OCI-M2 (cell line): Measurements from ENCODE around the gene AKAP11.

ENCODE experiments used
- DNase-seq: peaks from one replicate; lab custom pipeline; 2025; ENCODE audit not compliant: unreplicated experiment; lab: John Stamatoyannopoulos, UW

AKAP11 gene

DNA sequence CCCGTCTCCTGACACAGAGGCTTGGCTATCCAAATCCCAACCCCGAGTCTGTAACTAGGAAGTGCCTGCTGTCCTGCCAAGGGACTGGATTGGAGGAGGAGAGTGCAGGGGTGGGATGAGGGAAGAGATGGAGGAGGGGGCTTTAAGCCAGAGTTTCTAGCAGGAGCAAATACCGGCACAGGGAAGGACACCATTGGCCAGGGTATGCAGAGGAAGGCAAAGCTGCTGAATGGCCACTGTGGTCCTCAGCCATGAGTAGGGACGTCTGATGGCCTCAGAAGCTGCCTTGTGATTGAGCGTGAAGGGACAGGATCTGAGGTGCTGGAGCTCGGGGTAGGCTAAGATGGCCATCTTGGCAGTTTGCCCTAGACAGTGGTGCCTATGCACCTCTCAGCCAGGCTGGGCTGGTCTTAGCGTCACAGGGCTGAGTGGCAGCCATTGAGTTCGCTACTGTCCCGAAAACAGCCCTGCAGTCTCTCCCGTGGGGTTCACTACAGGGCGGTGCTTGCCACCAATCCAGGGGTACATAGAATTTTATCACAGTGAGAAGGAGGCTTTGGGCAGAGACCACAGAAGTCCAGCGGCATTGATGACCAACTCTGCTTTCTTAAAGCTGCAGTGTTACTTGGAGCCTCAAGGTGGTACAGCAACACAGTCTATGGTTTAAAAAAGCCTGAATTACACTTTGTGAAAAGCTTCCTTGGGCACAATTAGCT, 61.8 kb downstream of the AKAP11 start:
- no peak for DNase-seq

DNA sequence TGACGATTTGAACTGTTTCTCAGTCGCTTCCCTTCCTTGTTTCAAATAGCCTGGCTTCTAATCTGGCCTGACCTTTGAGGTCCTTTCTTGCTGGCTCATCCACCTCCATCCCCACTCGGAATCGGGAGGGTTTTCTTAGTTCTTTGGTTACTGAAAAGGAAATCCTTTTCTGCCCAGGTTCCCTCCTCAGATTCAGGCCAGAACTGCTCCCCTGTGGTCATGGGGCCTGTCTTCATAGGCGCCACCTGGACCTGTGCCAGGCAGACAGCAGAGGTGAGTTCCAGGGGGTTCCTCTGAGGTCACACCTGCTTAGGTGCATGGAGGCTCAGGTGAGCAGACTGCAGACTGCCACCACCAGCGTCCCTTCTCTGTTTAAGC, 62.4 kb downstream of the AKAP11 start:
- no peak for DNase-seq

DNA sequence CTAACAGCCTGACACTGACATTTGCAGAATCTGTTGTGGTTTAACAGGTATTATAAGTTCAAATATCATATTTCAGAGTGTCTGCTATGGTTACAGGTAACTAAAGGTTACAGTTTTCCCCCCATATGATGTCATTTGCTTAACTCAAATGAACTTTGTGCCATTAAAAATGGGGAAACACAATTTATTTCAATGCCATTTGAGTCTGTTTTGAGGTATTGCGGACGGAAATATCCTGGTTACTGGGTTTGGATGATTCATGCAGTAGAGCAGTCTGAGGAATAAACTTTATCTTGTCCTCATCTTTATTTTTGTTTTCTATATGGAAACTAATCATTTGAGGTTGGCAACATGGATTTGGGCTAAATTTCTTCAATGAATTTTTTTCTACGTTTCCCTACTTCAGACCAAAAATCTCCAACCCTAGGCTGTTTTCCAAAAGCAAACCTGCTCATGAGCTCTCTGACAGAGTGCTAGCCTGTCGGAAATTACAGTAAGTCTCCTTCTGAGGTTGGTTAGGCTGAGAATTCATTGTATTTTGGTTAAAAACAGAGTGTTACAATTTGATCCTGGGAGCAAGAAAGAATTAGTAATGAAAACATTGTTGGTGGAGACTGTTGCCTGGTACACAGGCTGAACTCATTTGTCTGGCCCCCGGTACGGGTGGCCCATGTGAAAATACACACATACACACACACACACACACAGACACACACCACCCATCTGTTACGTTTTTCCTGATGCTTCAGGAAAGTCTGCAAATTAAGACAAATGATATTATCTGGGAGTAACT, 66.1 kb downstream of the AKAP11 start:
- no peak for DNase-seq

DNA sequence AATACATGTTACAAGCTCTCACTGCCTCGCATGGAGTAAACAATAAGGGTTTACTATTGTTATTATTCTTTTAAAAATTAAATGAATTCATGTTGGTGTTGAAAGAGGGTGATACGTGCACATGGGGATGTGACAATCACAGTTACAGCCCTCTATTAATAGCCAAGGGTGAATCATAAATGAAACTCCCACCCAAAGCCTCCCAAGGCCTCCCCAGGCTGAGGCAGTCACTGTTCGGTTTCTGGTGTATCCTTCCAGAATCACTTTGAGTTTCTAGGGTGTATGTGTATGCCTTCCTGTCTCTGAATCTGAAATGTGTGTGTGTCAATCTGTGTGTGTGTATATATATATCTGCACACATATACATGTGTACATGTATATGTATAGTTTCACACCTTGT, 73.4 kb downstream of the AKAP11 start:
- no peak for DNase-seq

DNA sequence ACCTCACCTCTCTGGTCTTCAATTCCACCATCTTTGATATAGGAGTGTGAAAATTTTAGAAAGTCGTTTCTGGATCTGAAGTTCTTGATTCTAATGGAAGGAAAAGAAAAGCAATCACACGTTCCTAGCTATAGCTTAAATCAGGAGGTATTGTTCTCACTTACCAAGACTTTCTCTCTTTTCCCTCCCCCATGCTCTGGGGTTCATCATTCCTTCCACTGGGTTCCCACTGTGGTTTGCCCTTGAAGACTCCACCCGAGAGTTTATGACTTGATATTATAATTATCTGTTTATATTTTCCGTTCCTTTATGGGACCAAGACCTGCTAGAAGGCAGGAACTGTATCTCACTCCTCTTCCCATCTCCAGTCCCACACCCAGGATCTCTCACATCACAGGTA, 76.6 kb downstream of the AKAP11 start:
- DNase-seq, result no peak

DNA sequence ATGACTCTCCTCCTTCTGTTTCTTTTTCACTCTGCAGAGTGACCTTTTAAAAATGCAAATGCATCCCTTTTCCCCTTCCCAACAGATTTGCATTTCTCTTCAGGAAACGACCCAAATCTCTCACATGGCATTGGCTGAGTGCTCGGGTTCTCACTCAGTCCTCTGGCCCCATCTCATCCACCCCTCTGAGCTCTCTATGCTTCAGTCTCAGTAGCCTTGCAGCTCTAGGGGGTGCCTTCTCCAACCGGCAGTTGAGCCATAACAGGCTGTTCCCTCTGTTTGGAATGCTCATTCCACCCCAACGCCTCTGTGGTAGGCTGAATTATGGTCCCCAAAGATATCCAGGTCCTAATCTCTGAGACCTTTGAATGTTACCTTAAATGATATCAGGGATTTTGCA, 78.2 kb downstream of the AKAP11 start:
- DNase-seq, result no peak

DNA sequence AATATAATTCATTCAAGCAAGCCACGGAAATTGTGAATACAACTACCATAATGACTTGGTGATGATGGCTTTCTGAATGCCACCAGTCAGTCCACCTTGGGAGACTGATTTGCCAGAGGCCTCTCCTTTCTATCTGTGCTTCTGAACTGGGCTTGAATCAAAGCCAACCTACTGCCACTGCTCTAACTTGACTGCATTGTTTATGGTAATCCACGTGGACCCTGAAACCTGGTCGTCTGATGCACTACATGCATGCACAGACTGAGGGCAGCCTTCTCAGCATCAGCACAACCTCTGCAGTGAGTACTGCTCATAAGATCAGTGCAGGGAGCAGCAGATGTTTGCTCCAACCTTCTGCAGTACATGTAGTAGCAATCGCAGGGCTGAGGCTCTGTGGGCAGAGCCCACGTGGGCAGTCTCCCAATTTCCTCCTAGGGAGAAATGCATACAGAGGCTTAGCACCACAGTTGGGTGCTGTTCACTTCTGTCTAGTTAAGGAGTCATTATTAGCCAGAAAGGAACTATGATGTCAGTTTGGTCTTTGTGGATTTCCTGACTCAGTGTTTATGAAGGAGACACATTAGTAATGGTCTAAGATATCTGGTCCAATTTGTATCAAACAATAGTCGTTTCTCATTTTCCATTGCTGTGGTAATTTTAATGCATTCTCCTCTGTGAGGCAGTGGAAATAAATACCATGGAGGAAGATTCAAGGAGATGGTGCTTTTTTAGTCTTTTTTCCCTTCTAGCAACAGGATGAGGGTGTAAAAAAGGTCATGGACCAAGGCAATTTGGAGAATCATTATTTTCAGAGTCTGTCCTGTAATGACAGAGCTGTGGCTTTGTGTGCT, 82.5 kb downstream of the AKAP11 start:
- no peak for DNase-seq

DNA sequence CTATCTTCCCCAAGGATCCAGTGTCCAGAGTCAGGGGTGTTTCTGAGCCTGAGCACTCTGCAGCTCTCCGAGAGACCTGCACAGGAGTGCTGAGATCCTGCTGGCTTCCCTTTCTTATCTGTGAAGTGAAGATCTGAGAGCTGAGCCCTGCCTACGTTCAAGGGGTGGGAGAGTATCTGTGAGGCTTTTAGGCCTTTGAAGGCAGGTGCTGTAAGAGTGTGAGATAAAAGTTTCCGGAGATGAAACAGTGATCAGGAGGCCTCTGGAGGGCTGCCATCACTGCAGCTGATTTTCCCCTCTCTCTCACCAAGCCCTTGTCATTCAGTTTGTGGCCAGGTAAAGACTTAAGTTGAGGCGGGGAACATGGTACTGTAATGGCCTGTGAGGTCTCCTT, 83.1 kb downstream of the AKAP11 start:
- DNase-seq, result no peak

DNA sequence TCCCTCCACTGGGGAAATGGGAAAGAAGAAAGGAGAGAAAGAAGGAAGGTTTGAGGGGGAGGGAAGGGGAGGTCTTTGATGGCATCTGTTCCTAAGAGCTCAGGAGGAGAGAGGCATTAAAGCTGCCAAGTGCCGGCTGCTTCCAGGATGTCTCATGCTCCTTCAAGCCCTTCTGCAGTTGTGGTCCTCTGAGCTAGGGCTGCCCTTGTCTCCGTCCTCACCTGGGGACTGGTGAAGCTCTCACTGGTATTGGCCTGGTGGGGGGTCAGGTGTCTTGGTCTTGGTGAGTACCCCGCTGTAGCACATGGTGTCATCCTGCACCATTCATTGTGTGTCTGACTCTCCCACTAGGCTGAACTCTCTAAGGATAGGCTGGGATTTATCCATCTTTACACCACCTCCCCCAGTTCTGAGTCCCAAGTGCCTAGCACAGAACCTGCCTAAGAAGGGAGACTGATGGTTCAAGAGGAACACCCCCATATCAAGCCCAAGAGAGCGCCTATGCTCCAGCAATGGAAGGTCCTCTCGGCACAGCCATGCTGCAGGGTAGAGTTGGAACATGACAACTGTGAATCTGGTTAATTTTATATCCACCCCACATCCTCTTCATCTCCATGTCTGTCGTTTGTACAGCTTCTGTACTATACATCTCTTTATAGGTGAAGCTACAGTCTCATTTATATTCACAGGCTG, 83.7 kb downstream of the AKAP11 start:
- DNase-seq, result no peak

DNA sequence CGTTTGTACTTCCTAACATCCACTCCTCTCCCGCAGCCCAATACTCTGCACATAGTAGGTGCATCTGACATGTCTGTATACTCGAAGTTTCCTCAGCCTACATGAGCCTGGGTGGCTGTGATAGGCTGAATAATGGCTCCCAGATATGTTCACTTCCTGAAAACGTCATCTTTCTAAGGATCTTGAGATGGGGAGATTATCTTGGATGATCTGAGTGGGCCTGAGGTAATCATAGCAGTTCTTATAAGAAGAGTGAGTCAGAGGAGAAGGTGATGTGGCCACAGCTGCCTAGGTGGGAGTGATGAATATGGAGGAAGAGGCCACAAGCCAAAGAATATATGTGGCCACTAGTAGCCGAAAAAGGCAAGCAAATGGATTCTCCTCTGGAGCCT, 84.2 kb downstream of the AKAP11 start:
- DNase-seq, result no peak

DNA sequence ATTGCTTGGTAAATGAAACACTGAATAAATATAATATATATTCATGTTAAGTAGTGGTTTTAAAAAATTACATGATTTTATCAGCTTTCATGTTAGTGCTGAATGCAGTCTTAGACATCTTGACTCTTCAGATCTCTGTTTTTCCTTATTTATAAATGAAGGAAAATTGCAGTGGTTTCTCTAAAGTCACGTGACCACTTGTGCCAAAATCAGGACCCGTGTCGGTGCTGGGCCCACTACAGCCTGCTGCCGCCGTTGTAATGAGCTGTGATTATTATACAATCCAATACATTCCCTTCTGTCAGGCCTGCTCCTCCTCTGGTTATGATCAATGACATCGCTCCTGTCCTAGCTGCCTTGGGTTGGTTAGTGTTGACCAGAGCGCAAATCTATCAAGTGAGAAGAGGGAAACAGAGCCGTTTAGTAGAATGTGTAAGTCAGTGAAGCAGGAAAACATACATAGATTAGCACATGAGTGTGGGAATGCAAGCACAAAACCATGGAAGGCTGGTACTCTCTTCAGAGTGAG, 88.2 kb downstream of the AKAP11 start:
- no peak for DNase-seq

DNA sequence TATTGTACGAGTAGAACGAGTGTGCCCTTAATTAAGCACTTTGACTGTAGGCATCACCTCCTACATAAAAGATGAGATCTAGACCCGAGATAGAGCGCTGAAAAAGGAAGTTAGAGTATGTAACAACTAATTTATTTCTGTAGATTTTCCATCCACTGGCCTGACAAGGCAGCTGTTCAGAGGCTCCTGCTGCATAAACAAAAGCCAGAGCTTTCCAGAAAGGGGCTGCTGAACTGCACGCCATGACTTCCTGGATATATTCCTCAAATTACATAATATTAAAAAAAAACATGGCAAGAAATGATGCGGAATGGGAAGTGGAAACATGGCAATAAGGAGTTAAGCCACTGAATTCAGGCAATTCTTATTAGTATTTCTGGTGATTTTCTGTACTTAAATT, 89.7 kb downstream of the AKAP11 start:
- no peak for DNase-seq

DNA sequence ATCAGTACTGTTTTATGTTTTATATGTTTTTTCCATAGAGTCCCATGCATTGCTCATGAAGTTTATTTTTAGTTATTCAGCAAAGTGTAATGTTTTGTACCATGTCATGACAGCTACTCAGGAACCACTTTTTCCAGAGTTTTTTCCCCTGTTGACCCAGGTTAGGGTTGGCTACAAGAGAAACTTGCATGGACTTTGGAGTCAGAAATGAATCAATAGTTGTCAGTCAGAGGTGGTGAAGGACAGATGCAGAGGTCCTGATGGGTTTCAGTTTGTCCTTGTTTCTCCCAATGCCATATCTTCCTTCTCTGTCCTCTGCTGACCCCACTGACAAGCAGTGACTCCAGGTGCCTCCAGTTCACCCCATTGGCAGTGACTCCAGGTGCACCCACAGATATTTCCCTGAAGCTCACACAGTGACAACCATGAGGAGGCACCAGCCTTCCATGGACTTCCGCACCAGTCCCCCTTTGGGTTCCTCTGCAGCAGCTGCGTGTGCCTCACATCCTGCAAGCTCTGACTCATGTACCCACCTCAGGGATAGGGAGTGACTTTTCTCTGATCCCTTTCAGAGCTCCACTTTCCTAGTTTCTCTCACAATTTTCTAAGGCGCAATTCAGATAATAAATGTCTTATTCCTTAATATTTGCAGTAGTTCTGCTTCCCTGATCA, 92.1 kb downstream of the AKAP11 start:
- DNase-seq, result no peak

DNA sequence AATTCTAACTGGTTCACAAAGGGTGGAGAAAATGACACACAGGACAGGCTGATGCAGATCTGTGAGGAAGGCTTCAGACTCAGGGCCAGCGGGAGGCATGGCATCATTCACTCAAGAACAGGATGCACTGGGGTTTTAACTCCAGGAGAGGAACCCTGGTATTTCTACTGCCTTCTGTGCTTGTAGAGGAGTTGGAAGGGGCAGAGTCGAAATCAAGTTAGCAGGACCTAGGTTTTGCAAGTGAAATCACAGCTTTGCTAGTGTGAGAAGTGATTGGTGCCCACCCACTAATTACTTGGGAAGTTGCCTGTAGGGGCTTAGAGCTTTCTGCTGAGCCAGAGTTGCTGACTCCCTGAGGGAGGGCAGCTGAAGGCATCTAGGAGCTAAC, 92.7 kb downstream of the AKAP11 start:
- no peak for DNase-seq

DNA sequence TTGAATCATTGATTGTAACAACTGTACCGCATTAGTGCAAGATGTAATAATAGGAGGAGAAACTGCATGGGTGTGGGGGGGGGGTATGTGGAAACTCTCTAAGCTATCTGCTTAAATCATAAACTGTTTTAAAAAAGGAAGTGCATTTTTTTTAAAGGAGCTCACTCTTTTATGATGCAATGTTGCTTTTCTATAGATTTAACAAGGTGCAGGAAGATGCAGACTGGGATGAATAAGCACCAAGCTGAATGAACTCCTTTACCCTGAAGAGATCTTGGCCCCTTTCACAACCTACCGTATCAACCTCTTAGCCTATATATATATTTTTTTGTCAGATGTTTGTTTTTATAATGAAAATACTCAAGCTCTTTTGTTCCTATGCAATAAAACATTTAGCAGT, 95.9 kb downstream of the AKAP11 start:
- no peak for DNase-seq

DNA sequence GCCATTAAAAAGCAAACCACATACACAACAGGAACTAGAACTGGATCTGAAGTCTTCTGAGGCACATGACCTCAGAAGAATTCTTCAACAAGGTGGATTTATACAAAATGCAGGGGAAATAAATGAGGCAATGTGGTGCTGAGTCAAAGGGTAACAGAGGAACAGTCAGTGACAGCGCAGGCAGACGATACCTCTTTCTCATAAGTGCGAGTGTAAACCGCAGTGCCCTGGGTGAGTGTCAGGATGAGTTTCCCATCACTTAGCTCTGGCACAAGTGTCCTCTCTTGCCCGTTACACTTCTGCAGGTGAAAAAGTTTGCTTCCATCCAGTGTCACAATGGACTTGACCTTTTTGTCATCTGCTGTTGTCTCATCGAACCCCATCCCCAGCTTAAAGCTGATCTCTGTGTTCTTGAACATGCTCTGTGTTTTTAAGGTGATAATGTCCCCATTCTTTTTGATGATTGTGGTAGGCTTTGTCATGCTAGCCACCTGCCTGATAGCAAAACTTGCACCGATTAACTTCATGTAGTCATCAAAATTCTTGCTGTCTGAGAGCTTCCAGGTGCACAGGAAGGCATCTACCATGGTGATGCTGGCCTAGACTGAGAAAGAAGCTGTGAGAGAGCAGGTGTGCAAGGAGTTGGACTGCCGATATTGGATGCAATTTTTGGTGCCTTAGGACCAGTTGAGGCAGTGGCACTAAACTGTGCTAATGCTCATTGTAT, 97.3 kb downstream of the AKAP11 start:
- no peak for DNase-seq

DNA sequence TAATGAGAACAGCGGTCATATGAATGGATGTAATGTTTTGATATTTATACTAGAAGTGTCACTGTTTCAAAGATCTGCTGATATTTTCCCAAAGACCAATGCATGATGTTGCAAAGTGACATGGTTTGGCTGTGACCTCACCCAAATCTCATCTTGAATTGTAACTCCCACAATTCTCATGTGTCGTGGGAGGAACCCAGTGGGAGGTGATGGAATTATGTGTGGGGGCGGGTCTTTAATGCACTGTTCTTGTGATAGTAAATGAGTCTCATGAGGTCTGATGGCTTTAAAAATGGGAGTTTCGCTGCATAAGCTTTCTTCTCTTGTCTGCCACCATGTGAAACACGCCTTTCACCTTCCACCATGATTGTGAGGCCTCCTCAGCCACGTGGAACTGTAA, 98.3 kb downstream of the AKAP11 start:
- no peak for DNase-seq
